ENCODE results near the gene HES7. TPM values are rescaled to one million over a fixed set of nuclear protein-coding genes. Genes with fewer than 3 reads are reported as not detected.
A peak's percentile ranks its signal among the peaks of the same experiment; 100 is the strongest.

Gene HES7
- polyA plus RNA-seq, 1 of the 3 experiments (the other 2 are of a cell fraction): 1.2 TPM

DNA sequence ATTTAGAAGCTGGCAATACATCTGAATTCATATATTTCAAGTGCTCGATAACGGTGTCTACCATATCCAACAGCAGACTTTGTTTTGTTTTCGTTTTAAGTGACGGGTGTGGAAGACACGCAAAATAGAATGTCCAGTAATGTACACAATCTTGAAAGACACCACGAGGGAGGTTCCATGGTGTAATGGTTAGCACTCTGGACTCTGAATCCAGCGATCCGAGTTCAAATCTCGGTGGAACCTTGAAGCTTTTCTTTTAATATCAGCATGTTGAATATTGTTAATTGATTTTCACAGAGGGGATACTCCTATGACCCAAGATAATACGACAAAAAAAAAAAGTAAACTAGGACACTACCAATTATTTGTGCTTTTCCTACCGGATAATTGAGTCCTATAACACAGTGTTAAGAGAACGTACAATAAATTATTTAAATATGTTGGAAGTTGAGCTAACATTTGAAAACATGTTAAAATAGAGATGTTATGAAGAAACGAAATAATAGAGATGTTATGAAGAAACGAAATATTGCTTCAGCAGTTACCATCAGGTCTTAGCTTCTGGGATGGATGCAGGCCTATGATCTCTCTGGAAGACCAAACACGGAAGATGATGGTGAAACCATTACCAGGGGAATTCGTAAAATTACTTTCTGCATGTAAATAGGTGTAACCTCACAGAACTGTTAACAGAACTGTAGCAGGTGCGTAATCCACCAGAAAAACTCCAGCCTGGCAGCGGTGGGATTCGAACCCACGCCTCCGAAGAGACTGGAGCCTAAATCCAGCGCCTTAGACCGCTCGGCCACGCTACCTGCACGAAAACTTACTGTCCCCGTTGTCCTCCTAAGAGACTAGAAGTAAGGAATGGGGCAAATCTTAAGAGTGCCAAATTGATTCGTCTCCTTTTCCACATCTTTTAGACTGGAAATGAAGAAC lies 4.1 kb downstream of the HES7 start:
- peaks cover 23% of the 10 kb centered on the region for H3F3A ChIP-seq (replicated peaks; ENCODE audit: insufficient read depth)
- peak overlapping the region; percentile 58; the same call in 1 of the 2 replicates for H2AFZ ChIP-seq (ENCODE audit: low read depth)
- H3K9ac ChIP-seq: peak overlapping the region; percentile 65; the same call in 1 of the 2 replicates
- no peaks in the 10 kb centered on the region for H3K9me3 ChIP-seq
- no peaks in the 10 kb centered on the region for H3K79me2 ChIP-seq (ENCODE audit: insufficient read depth)
- peak overlapping the region; percentile 63 to 72 for H3K27ac ChIP-seq (ENCODE audit: low read depth in 2 of 2, low read length in 1 of 2)
- WGBS (ENCODE audit: low lambda C conversion rate): 1% methylated on average over 28 of the region's 28 CpGs
- peaks cover 0 to 36% of the 10 kb centered on the region in 2 experiments; a peak in 2 of 4 replicates for H3K4me1 ChIP-seq (ENCODE audit: control insufficient read depth in 1 of 2, insufficient read depth in 2 of 2, low read depth in 1 of 2, low read length in 1 of 2)
- DNase-seq: peak; percentile 53
- no peaks in the 10 kb centered on the region for H3K9me2 ChIP-seq
- H3K27me3 ChIP-seq (ENCODE audit: insufficient read depth): peaks cover 14% of the 10 kb centered on the region; the same call in 1 of the 2 replicates
- CTCF ChIA-PET: interaction anchor here (0.6 to 15.2 kb wide), 41 partner anchors 8 to 186 kb away, joined by 3 to 298 read pairs (median 7); partner anchors contain the start of genes ALOX12B, PER1, SLC25A35 and TMEM107
- POLR2A ChIA-PET: interaction anchor here (0.6 to 1.4 kb wide), 4 partner anchors 53 to 434 kb away, joined by 3 to 6 read pairs (median 4); no protein-coding TSS in a partner anchor
- H3K4me3 ChIP-seq (ENCODE audit: low read depth in 2 of 2, low read length in 1 of 2): peak overlapping the region; percentile 53 to 81
- peaks cover 15% of the 10 kb centered on the region for H4K20me1 ChIP-seq (ENCODE audit: insufficient read depth)
- H3K36me3 ChIP-seq (replicated peaks in 1 of 2; ENCODE audit: control insufficient read depth in 1 of 2, insufficient read depth in 2 of 2, low read length in 1 of 2): no peaks in the 10 kb centered on the region
- H3K4me2 ChIP-seq: peak overlapping the region; percentile 97
- TF ChIP-seq, protein P1, sequence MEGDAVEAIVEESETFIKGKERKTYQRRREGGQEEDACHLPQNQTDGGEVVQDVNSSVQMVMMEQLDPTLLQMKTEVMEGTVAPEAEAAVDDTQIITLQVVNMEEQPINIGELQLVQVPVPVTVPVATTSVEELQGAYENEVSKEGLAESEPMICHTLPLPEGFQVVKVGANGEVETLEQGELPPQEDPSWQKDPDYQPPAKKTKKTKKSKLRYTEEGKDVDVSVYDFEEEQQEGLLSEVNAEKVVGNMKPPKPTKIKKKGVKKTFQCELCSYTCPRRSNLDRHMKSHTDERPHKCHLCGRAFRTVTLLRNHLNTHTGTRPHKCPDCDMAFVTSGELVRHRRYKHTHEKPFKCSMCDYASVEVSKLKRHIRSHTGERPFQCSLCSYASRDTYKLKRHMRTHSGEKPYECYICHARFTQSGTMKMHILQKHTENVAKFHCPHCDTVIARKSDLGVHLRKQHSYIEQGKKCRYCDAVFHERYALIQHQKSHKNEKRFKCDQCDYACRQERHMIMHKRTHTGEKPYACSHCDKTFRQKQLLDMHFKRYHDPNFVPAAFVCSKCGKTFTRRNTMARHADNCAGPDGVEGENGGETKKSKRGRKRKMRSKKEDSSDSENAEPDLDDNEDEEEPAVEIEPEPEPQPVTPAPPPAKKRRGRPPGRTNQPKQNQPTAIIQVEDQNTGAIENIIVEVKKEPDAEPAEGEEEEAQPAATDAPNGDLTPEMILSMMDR (IDR thresholded peaks at IDR 0.05): no peak
- TF ChIP-seq TEAD4 (IDR thresholded peaks at IDR 0.05; ENCODE audit: borderline replicate concordance, insufficient read depth): peak; percentile 84
- TF ChIP-seq NFIC (IDR thresholded peaks at IDR 0.05; ENCODE audit: borderline replicate concordance): 0 out of 2 replicates have a peak, but pooled peaks have one; percentile 28
- TF ChIP-seq, protein P2, sequence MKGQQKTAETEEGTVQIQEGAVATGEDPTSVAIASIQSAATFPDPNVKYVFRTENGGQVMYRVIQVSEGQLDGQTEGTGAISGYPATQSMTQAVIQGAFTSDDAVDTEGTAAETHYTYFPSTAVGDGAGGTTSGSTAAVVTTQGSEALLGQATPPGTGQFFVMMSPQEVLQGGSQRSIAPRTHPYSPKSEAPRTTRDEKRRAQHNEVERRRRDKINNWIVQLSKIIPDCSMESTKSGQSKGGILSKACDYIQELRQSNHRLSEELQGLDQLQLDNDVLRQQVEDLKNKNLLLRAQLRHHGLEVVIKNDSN (IDR thresholded peaks at IDR 0.05; ENCODE audit: borderline replicate concordance, low read depth): no peak; the same call in 1 of the 2 replicates
- TF ChIP-seq RFX5 (IDR thresholded peaks at IDR 0.05; ENCODE audit: low read length): no peak
- TF ChIP-seq CHD2 (IDR thresholded peaks at IDR 0.05; ENCODE audit: low read length, partially characterized antibody): peak; percentile 80
- TF ChIP-seq FOXM1 (IDR thresholded peaks at IDR 0.05; ENCODE audit: low read depth): no peak
- TF ChIP-seq MXI1 (IDR thresholded peaks at IDR 0.05; ENCODE audit: low read depth, low read length): 0 out of 2 replicates have a peak, but pooled peaks have one; percentile 15
- TF ChIP-seq, protein P3, sequence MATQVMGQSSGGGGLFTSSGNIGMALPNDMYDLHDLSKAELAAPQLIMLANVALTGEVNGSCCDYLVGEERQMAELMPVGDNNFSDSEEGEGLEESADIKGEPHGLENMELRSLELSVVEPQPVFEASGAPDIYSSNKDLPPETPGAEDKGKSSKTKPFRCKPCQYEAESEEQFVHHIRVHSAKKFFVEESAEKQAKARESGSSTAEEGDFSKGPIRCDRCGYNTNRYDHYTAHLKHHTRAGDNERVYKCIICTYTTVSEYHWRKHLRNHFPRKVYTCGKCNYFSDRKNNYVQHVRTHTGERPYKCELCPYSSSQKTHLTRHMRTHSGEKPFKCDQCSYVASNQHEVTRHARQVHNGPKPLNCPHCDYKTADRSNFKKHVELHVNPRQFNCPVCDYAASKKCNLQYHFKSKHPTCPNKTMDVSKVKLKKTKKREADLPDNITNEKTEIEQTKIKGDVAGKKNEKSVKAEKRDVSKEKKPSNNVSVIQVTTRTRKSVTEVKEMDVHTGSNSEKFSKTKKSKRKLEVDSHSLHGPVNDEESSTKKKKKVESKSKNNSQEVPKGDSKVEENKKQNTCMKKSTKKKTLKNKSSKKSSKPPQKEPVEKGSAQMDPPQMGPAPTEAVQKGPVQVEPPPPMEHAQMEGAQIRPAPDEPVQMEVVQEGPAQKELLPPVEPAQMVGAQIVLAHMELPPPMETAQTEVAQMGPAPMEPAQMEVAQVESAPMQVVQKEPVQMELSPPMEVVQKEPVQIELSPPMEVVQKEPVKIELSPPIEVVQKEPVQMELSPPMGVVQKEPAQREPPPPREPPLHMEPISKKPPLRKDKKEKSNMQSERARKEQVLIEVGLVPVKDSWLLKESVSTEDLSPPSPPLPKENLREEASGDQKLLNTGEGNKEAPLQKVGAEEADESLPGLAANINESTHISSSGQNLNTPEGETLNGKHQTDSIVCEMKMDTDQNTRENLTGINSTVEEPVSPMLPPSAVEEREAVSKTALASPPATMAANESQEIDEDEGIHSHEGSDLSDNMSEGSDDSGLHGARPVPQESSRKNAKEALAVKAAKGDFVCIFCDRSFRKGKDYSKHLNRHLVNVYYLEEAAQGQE (IDR thresholded peaks at IDR 0.05; ENCODE audit: low read depth, low read length): no peak
- TF ChIP-seq, protein P4, sequence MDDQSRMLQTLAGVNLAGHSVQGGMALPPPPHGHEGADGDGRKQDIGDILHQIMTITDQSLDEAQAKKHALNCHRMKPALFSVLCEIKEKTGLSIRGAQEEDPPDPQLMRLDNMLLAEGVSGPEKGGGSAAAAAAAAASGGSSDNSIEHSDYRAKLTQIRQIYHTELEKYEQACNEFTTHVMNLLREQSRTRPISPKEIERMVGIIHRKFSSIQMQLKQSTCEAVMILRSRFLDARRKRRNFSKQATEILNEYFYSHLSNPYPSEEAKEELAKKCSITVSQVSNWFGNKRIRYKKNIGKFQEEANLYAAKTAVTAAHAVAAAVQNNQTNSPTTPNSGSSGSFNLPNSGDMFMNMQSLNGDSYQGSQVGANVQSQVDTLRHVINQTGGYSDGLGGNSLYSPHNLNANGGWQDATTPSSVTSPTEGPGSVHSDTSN (IDR thresholded peaks at IDR 0.05): no peak
- no peak for TF ChIP-seq SIN3A (IDR thresholded peaks at IDR 0.05; ENCODE audit: borderline replicate concordance, low read depth, low read length)
- TF ChIP-seq TCF12 (IDR thresholded peaks at IDR 0.05): peak; percentile 25; the same call in 1 of the 2 replicates
- TF ChIP-seq ELF1 (IDR thresholded peaks at IDR 0.05): peak; percentile 43; the same call in 1 of the 2 replicates
- no peak for TF ChIP-seq TAF1 (IDR thresholded peaks at IDR 0.05; ENCODE audit: borderline replicate concordance, low read depth, low read length)
- TF ChIP-seq, protein P5, sequence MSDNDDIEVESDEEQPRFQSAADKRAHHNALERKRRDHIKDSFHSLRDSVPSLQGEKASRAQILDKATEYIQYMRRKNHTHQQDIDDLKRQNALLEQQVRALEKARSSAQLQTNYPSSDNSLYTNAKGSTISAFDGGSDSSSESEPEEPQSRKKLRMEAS (IDR thresholded peaks at IDR 0.05; ENCODE audit: low read depth): peak; percentile 41; the same call in 1 of the 2 replicates
- no peak for TF ChIP-seq JUND (IDR thresholded peaks at IDR 0.05)
- no peak for TF ChIP-seq GATA2 (CRISPR knock-in tag; IDR thresholded peaks at IDR 0.05)
- peak; percentile 68 for TF ChIP-seq RCOR1 (IDR thresholded peaks at IDR 0.05; ENCODE audit: low read length)
- TF ChIP-seq FOSL2 (IDR thresholded peaks at IDR 0.05; ENCODE audit: borderline replicate concordance, low read depth): peak; percentile 76
- peak in 1 of 2 experiments; percentile 17; a peak in 1 of 4 replicates for TF ChIP-seq EP300 (IDR thresholded peaks at IDR 0.05; ENCODE audit: borderline replicate concordance in 1 of 2, low read depth in 1 of 2, low read length in 1 of 2)
- no peak for TF ChIP-seq POLR2AphosphoS5 (IDR thresholded peaks at IDR 0.05; ENCODE audit: low read depth, low read length)
- TF ChIP-seq MEF2A (IDR thresholded peaks at IDR 0.05; ENCODE audit: borderline replicate concordance, low read depth): no peak
- no peak for TF ChIP-seq NRF1 (IDR thresholded peaks at IDR 0.05; ENCODE audit: low read depth, low read length)
- TF ChIP-seq YY1 (IDR thresholded peaks at IDR 0.05; ENCODE audit: low read depth): no peak
- no peak for TF ChIP-seq RAD21 (IDR thresholded peaks at IDR 0.05; ENCODE audit: low read length)

Measured in SK-N-SH (cell line).